ENCODE data around the gene ERBB2. TPM values are rescaled to one million over a fixed set of nuclear protein-coding genes. Genes with fewer than 3 reads are reported as not detected.

ERBB2 gene
- total and polyA plus RNA-seq, 10 of the 15 experiments (the other 5 are each of a cell fraction or from before 2014, with no cell fraction given), result 0.39 to 7.0 (median 4.3) TPM

- H3K4me2 ChIP-seq (ENCODE audit: control insufficient read depth, insufficient read depth), result no peak overlapping the region
- CTCF ChIA-PET, result interaction anchor here (1.3 to 2.3 kb wide), 3 partner anchors 130 to 276 kb away, joined by 4 to 24 read pairs (median 4); no protein-coding TSS in a partner anchor
- POLR2A ChIA-PET, result no interaction called here
- DNase-seq (ENCODE audit: low read depth, low spot score) (no peak), ATAC-seq (no peak), FAIRE-seq (no peak)
- WGBS (ENCODE audit: insufficient coverage, insufficient replicate concordance, low lambda C conversion rate, missing lambda C conversion rate), result 83% methylated on average over 10 of the region's 10 CpGs
- no peaks in the 10 kb centered on the region for H3K27me3 ChIP-seq (replicated peaks in 1 of 2; ENCODE audit: control insufficient read depth in 2 of 2, insufficient read depth in 2 of 2, low read length in 1 of 2)
- no peaks in the 10 kb centered on the region for H3K9me3 ChIP-seq (replicated peaks; ENCODE audit: control insufficient read depth, insufficient read depth, low read length)
- in situ Hi-C loops (cut with MboI) (loop anchor here (5.0 kb wide), 1 partner anchor 129 kb away; no protein-coding TSS in a partner anchor), intact Hi-C loops (cut with micrococcal nuclease; ENCODE audit: unreplicated experiment) (loop anchor here (5.0 kb wide), 1 partner anchor 114 kb away; the partner anchor contains the start of gene STARD3)
- no peak overlapping the region for H3K9ac ChIP-seq (ENCODE audit: control insufficient read depth, insufficient read depth, low read length)
- H2AFZ ChIP-seq (ENCODE audit: control insufficient read depth, low read depth, low read length), result no peak overlapping the region
- peaks cover 15% of the 10 kb centered on the region for H3K79me2 ChIP-seq (ENCODE audit: control insufficient read depth, insufficient read depth, low read length)
- H3K4me1 ChIP-seq (ENCODE audit: control insufficient read depth, insufficient read depth, low read length), result peaks cover 26% of the 10 kb centered on the region
- H3K36me3 ChIP-seq (ENCODE audit: control insufficient read depth in 2 of 2, insufficient read depth in 2 of 2, low read length in 1 of 2), result no peaks in the 10 kb centered on the region
- H4K20me1 ChIP-seq (ENCODE audit: control insufficient read depth, insufficient read depth), result no peaks in the 10 kb centered on the region
- no peak overlapping the region for H3K4me3 ChIP-seq
- RAD21 ChIA-PET (ENCODE audit: unreplicated experiment), result interaction anchor here (1.4 to 2.7 kb wide), 2 partner anchors 21 to 228 kb away, joined by 3 to 11 read pairs; partner anchors contain the start of gene MIEN1
- SMC1A ChIA-PET (ENCODE audit: uncharacterized antibody, unreplicated experiment), result interaction anchor here (1.8 kb wide), 1 partner anchor 130 kb away, joined by 9 read pairs; no protein-coding TSS in a partner anchor
- H3K27ac ChIP-seq (ENCODE audit: control insufficient read depth, insufficient read depth), result no peak overlapping the region
- BruUV-seq (replicated peaks), result no TSS peak
- no peak for TF ChIP-seq IRF3 (IDR thresholded peaks at IDR 0.05)
- no peak for TF ChIP-seq PML (IDR thresholded peaks at IDR 0.05; ENCODE audit: low read length)
- TF ChIP-seq HDGF (IDR thresholded peaks at IDR 0.05), result no peak
- no peak for TF ChIP-seq CHD2 (IDR thresholded peaks at IDR 0.05; ENCODE audit: borderline replicate concordance, low read depth, low read length)
- TF ChIP-seq ETV6 (conservative IDR thresholded peaks at IDR 0.05 in 1 of 2, IDR thresholded peaks at IDR 0.05 in 1 of 2; ENCODE audit: borderline replicate concordance in 1 of 2, low read depth in 1 of 2), result no peak
- TF ChIP-seq, protein P1, sequence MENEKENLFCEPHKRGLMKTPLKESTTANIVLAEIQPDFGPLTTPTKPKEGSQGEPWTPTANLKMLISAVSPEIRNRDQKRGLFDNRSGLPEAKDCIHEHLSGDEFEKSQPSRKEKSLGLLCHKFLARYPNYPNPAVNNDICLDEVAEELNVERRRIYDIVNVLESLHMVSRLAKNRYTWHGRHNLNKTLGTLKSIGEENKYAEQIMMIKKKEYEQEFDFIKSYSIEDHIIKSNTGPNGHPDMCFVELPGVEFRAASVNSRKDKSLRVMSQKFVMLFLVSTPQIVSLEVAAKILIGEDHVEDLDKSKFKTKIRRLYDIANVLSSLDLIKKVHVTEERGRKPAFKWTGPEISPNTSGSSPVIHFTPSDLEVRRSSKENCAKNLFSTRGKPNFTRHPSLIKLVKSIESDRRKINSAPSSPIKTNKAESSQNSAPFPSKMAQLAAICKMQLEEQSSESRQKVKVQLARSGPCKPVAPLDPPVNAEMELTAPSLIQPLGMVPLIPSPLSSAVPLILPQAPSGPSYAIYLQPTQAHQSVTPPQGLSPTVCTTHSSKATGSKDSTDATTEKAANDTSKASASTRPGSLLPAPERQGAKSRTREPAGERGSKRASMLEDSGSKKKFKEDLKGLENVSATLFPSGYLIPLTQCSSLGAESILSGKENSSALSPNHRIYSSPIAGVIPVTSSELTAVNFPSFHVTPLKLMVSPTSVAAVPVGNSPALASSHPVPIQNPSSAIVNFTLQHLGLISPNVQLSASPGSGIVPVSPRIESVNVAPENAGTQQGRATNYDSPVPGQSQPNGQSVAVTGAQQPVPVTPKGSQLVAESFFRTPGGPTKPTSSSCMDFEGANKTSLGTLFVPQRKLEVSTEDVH (IDR thresholded peaks at IDR 0.05; ENCODE audit: low read depth, partially characterized antibody), result no peak
- no peak for TF ChIP-seq POLR2AphosphoS2 (IDR thresholded peaks at IDR 0.05; ENCODE audit: low read depth, low read length)
- TF ChIP-seq ZNF384 (IDR thresholded peaks at IDR 0.05; ENCODE audit: borderline replicate concordance, low read depth, low read length), result no peak
- no peak for TF ChIP-seq MEF2A (IDR thresholded peaks at IDR 0.05; ENCODE audit: insufficient read depth, low read depth, low read length)
- no peak for TF ChIP-seq ZNF687 (IDR thresholded peaks at IDR 0.05)
- TF ChIP-seq POLR2A (IDR thresholded peaks at IDR 0.05; ENCODE audit: low read depth, low read length), result no peak
- no peak for TF ChIP-seq PAX8 (IDR thresholded peaks at IDR 0.05)
- TF ChIP-seq, protein P2, sequence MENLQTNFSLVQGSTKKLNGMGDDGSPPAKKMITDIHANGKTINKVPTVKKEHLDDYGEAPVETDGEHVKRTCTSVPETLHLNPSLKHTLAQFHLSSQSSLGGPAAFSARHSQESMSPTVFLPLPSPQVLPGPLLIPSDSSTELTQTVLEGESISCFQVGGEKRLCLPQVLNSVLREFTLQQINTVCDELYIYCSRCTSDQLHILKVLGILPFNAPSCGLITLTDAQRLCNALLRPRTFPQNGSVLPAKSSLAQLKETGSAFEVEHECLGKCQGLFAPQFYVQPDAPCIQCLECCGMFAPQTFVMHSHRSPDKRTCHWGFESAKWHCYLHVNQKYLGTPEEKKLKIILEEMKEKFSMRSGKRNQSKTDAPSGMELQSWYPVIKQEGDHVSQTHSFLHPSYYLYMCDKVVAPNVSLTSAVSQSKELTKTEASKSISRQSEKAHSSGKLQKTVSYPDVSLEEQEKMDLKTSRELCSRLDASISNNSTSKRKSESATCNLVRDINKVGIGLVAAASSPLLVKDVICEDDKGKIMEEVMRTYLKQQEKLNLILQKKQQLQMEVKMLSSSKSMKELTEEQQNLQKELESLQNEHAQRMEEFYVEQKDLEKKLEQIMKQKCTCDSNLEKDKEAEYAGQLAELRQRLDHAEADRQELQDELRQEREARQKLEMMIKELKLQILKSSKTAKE (IDR thresholded peaks at IDR 0.05; ENCODE audit: low read depth, poor library complexity, severe bottlenecking), result no peak
- TF ChIP-seq IRF4 (IDR thresholded peaks at IDR 0.05; ENCODE audit: low read depth, low read length), result no peak
- TF ChIP-seq HDAC2 (IDR thresholded peaks at IDR 0.05), result no peak
These were observed 51.8 kb downstream of the ERBB2 start for GRCh38 chr17:39751637-39752036.
